Measurements from ENCODE around the gene DAPK1. TPM values are rescaled to one million over a fixed set of nuclear protein-coding genes. Genes with fewer than 3 reads are reported as not detected.

DAPK1 gene
- polyA plus RNA-seq, 1 donor from 2014 or later, result 45.0 TPM

DNA sequence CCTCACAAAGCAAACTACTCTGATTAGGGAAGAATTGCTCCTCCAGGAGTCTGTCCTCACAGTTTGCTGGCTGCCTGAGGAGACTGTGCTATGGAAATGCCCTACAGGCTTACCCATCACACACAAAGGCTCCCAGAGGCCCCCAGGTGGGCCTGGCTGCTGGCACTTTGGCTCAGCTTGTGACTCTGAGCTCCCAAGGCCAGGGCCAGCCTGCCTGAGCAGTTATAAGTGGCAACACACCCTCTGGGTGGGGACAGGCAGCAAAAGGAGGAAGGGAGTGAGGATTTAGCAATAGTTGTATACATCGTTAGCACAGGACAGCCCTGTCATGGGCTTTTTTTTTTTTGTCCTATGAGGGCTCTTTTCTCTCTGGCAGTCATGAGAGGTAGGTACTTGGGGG, 103.5 kb downstream of the DAPK1 start:
- no peak overlapping the region for H2AFZ ChIP-seq (ENCODE audit: low read depth, low read length)
- H3K9ac ChIP-seq (ENCODE audit: low read length), result no peak overlapping the region
- H3K27me3 ChIP-seq (ENCODE audit: insufficient read depth, low read depth, low read length), result no peaks in the 10 kb centered on the region
- no peak overlapping the region for H3K27ac ChIP-seq (ENCODE audit: low read length)
- H3K9me3 ChIP-seq (ENCODE audit: low read length), result no peaks in the 10 kb centered on the region
- no peak overlapping the region for H3K4me3 ChIP-seq (ENCODE audit: low read length)
- no peaks in the 10 kb centered on the region for H3K9me2 ChIP-seq (ENCODE audit: insufficient read depth, low read length)
- H3F3A ChIP-seq (ENCODE audit: insufficient read depth, low read length, poor library complexity, severe bottlenecking), result no peaks in the 10 kb centered on the region
- no peaks in the 10 kb centered on the region for H3K36me3 ChIP-seq (ENCODE audit: insufficient read depth, low read length)
- no peak overlapping the region for H3K4me2 ChIP-seq (ENCODE audit: low read length)
- peaks cover under 1% of the 10 kb centered on the region for H3K79me2 ChIP-seq (replicated peaks; ENCODE audit: insufficient read depth, low read length)
- no peaks in the 10 kb centered on the region for H4K20me1 ChIP-seq (ENCODE audit: insufficient read depth)
- no peak for TF ChIP-seq POLR2AphosphoS5 (IDR thresholded peaks at IDR 0.05)
- no peak for TF ChIP-seq MXI1 (conservative IDR thresholded peaks at IDR 0.05; ENCODE audit: poor library complexity, severe bottlenecking)
- no peak for TF ChIP-seq EP300 (conservative IDR thresholded peaks at IDR 0.05; ENCODE audit: poor library complexity, severe bottlenecking)

- no peaks in the 10 kb centered on the region for H4K20me1 ChIP-seq (ENCODE audit: insufficient read depth)
- no peaks in the 10 kb centered on the region for H3K27me3 ChIP-seq (ENCODE audit: insufficient read depth, low read depth, low read length)
- TF ChIP-seq CTCF (IDR thresholded peaks at IDR 0.05; ENCODE audit: poor library complexity, severe bottlenecking), result no peak
- no peak for TF ChIP-seq EZH2 (IDR thresholded peaks at IDR 0.05; ENCODE audit: borderline replicate concordance, insufficient read depth, low read length, poor library complexity, severe bottlenecking)
- no peak for TF ChIP-seq MXI1 (conservative IDR thresholded peaks at IDR 0.05; ENCODE audit: poor library complexity, severe bottlenecking)
- TF ChIP-seq POLR2AphosphoS5 (IDR thresholded peaks at IDR 0.05), result no peak
- TF ChIP-seq TAF1 (IDR thresholded peaks at IDR 0.05; ENCODE audit: low read depth), result no peak
- TF ChIP-seq, protein P1, sequence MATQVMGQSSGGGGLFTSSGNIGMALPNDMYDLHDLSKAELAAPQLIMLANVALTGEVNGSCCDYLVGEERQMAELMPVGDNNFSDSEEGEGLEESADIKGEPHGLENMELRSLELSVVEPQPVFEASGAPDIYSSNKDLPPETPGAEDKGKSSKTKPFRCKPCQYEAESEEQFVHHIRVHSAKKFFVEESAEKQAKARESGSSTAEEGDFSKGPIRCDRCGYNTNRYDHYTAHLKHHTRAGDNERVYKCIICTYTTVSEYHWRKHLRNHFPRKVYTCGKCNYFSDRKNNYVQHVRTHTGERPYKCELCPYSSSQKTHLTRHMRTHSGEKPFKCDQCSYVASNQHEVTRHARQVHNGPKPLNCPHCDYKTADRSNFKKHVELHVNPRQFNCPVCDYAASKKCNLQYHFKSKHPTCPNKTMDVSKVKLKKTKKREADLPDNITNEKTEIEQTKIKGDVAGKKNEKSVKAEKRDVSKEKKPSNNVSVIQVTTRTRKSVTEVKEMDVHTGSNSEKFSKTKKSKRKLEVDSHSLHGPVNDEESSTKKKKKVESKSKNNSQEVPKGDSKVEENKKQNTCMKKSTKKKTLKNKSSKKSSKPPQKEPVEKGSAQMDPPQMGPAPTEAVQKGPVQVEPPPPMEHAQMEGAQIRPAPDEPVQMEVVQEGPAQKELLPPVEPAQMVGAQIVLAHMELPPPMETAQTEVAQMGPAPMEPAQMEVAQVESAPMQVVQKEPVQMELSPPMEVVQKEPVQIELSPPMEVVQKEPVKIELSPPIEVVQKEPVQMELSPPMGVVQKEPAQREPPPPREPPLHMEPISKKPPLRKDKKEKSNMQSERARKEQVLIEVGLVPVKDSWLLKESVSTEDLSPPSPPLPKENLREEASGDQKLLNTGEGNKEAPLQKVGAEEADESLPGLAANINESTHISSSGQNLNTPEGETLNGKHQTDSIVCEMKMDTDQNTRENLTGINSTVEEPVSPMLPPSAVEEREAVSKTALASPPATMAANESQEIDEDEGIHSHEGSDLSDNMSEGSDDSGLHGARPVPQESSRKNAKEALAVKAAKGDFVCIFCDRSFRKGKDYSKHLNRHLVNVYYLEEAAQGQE (IDR thresholded peaks at IDR 0.05; ENCODE audit: borderline replicate concordance), result no peak
- no peak for TF ChIP-seq RAD21 (conservative IDR thresholded peaks at IDR 0.05)
- no peak for TF ChIP-seq SMC3 (conservative IDR thresholded peaks at IDR 0.05; ENCODE audit: poor library complexity)
- no peak for TF ChIP-seq EP300 (conservative IDR thresholded peaks at IDR 0.05; ENCODE audit: poor library complexity, severe bottlenecking)
- H3K4me2 ChIP-seq (ENCODE audit: low read length), result no peak overlapping the region
- H3K36me3 ChIP-seq (ENCODE audit: insufficient read depth, low read length), result no peaks in the 10 kb centered on the region
- no peak overlapping the region for H3K9ac ChIP-seq (ENCODE audit: low read length)
- H3F3A ChIP-seq (ENCODE audit: insufficient read depth, low read length, poor library complexity, severe bottlenecking), result no peaks in the 10 kb centered on the region
- H3K27ac ChIP-seq (ENCODE audit: low read length), result no peak overlapping the region
- no peak overlapping the region for H2AFZ ChIP-seq (ENCODE audit: low read depth, low read length)
- H3K9me3 ChIP-seq (ENCODE audit: low read length), result no peaks in the 10 kb centered on the region
- H3K9me2 ChIP-seq (ENCODE audit: insufficient read depth, low read length), result no peaks in the 10 kb centered on the region
- H3K4me3 ChIP-seq (ENCODE audit: low read length), result no peak overlapping the region
- no peaks in the 10 kb centered on the region for H3K79me2 ChIP-seq (replicated peaks; ENCODE audit: insufficient read depth, low read length)
Measured at GRCh38 chr9:87601595-87601994, 103.9 kb downstream of the DAPK1 start.
